Fibroblast of skin of back (primary cell): ENCODE measurements around the gene CBX4.

ENCODE experiments used
- DNase-seq: peaks from one replicate; pipeline ENCODE4 v3.0.0-alpha.2; 2013

The CBX4 gene

GRCh38 chr17:79785900-79786810 is 53.1 kb downstream of the CBX4 start:
- DNase-seq, result no peak

GRCh38 chr17:79785017-79785899 is 54.0 kb downstream of the CBX4 start:
- DNase-seq, result no peak

GRCh38 chr17:79784353-79785016 is 54.8 kb downstream of the CBX4 start:
- DNase-seq, result no peak

- DNase-seq, result no peak
Observed at GRCh38 chr17:79783891-79784290, 55.3 kb downstream of the CBX4 start.
